IPS-NIHi11 (cell line): ENCODE results near the gene GORASP1.

ENCODE experiments used
- DNase-seq: peaks from one replicate; pipeline ENCODE4 v3.0.0; 2012; ENCODE audit warnings: mixed read lengths, low spot score

GORASP1 gene

DNA sequence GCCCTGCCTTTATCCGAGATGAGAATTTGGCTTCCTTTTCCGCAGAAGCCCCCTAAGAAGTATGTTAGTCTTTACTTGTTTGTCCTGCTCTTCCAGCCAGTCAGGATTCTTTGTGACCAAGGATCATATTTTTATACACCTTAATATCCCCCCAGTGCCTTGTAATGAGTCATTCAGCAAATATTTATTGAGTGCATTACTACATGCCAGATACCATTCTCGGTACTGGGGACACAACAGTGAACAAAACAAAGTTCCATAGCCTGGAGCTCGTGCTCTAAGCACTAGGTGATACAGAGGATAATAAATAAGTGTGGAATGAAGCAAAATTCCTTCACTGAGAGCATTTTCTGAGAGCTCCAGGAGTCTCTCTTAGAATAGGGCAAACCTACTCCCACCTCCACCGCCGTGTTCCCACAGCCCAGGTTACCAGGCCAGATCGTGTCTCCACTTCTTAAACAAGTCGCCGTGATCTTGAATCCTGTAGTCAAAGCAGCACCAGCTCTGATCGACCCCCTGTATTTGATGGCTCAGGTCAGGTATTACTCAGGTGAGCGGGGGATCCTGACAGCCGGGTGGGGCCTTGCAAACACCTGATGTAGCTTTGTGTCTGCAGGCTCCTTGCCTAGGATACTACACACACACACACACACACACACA is 18.5 kb upstream of the GORASP1 start:
- DNase-seq = no peak

DNA sequence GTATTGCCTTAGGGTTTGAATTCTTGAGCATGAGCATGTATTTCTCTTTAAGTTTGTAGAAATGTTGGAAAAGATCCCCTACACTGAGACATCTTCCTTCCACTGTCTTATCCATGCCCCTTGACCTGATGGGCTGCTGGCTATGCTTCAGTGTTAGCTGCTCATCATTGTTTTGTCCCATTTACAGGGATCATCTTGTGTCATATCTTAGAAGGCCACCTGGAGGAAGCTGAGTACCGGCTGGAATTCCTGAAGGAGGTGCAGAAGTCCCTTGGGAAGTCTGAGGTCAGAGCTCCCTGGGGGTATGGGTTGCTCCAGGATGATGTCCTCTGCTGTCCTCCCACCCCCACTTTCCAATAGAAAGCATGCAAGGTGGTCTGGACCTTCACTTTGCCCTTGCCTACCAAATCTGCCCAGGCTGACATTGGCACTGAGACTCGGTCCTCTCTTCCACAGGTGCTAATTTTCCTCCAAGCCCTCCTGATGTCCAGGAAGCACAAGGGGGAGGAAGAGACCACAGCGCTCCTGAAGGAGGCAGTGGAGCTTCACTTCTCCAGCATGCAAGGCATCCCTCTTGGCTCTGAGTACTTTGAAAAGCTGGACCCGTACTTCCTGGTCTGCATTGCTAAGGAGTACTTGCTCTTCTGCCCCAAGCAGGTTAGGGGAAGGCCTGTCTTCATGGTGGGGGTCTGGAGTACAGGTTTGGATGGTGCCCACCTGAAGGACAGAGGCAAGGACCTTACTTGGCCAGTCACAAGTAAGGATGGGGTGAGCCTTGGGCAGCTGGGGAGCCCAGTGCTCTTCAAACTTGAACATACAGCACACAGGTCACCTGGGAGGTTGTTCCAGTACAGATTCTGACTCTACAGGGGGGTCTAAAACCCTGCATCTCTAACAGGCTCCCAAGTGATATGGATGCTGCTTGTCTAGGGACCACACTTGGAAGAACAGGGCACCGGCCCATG is 17.7 kb upstream of the GORASP1 start:
- peak; percentile 47 for DNase-seq

DNA sequence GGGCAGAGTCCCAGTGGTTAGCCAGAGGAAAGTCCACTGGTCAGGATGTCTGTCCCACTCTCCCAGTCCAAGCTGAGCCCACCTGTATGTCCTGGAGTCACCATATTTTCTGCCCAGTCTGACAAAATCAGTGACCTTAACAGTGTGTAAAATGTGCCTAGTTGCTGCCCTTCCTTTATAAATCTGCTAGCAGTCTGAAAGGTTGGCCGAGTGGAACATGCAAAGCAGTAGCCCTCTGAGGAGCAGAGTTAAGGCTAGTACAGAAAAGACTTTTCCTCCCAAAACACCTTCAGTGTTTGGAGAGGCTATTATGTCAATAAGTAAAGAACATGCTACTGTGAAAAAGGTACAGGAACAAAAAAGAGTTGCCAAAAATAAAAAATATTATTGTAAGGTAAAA is 15.4 kb upstream of the GORASP1 start:
- DNase-seq = no peak

DNA sequence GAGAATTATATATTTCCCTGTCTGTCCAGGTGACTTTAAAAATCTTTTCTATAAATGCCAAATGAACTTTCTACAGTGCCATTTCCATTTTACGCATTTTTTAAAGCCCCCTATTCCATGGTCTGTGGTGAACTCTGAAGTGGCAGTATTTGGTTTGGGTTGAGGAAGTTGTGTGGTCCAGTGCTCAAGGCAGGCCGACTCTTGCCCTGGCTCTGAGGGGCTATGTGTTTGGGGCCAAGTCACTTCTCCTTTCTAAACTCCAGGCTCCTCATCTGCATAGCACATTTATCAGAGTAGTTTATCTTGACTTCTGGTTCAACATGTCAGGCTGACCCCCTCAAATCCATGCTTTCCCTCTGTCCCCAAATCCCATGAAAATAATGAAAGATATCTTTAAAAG is 14.2 kb upstream of the GORASP1 start:
- DNase-seq = no peak

DNA sequence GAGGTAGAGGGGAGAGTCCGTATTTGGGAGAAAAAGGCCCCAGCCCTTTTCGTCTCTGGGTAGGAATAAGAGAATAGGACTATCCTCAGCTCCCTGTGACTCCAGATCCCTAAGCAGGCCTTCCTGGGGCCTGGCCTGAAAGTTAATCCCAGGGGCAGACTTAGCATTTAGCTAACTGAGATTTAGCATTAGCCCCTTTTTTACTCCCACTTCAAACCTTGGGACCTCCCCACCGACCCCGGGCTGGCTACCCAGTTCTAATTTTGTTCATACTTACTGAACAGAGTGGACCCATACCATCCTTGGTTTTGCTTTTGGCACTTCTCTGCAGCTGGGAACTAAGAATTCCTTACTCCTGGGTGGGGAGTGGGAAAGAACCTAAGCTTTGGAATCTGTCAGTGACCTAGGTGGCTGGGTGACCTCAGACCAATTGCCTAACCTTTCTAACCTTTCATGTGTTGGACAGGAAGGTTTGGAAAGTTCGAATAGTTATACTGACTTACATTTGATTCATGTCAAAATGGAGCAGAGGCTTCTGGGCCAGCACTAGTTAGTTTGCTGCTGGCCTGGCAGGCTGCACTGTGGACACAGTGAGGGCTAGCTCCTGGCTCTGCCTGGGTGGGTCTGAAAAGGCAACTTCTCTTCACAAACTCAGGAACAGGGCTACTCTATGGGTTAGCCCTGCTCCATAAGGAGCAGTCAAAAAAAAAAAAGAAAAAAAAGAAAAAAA is 11.7 kb upstream of the GORASP1 start:
- no peak for DNase-seq

DNA sequence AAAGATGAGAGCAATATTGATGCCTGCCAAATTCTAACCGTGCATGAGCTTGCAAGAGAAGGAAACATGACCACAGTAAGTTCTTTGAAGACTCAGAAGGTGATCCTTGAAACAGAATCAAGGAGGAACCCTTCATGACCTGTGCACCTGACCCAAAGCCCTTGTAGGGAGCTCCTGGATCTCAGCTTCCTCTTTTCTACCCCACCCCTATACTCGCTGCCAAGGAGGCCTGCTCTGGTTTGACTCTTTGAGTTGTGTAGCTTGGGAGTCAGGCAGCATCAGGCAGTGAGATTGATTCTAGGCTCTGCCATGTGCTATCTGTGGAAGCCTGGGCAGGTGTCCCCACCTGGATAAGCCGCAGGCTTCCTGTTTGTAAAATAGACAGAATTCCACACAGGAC is 10.7 kb upstream of the GORASP1 start:
- no peak for DNase-seq

DNA sequence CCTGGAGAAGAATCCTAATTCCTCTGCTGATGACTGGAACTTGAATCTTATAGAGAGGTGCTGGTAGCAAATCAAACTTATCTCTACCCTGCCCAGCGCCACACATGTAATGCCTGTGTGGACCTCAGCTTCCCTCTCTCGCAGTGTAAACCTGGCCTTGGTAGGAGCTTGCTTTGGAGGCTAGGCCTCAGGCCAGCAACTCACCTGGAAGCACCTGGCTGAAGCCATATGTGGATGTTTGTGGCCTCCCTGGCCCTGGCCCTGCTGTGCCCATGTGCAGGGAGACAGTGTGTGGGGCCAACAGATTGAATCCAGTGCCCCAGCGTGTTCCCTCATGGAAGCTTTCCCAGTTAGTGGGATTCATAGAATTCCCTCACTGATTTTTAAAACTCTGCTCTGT is 8.4 kb upstream of the GORASP1 start:
- no peak for DNase-seq

DNA sequence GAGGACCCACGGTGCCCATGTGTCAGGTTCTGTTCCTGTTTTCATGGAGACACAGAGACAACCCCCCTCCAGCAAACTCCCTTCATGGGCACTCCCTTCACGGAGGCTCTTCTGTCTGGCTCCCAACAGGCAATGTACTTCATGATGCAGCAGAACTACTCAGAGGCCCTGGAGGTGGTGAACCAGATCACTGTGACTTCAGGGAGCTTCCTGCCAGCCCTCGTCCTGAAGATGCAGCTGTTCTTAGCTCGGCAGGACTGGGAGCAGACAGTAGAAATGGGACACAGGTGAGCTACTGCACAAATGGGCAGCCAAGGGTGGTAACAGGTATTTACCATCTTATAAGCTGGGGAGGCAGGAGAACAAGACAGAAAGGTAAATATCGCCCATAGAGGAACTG is 7.0 kb upstream of the GORASP1 start:
- no peak for DNase-seq

DNA sequence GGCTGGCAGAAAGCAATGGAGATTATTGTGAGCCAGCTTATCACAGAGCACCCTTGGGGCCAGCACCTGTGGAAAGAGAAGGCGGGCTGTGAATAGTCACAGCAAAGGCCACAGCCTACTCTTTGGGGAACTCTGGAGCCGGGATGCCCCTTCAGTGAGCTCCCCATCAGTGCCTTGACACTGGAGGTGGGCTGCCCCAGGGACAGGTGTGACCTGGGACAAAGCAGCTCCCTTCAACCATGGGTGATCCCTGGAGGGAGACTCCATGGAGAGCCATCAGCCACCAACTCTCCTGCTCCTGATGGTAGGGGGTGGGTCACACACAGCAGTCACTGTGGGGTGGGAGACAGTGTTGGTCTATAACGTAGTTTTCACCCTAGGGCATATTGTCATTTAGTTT is 5.9 kb upstream of the GORASP1 start:
- no peak for DNase-seq

DNA sequence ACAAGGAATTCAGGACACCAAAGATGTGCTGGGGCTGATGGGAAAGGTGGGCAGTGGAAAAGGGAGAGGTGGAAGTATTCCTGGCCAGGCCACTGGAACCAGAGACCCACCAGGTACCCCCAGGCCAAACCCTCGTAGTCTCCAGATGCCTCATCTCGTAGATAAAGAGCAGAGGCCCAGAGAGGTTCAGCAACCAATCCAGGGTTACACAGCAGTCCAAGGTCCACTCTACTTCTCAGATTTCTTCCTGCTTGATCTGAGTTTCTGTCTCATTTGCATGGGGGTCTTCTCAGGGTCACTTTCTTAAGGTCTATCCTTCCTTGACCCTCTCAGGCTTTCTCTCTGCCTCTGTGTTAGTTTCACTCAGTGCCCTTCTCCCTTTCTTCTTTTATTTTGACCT is 5.1 kb upstream of the GORASP1 start:
- DNase-seq = no peak

DNA sequence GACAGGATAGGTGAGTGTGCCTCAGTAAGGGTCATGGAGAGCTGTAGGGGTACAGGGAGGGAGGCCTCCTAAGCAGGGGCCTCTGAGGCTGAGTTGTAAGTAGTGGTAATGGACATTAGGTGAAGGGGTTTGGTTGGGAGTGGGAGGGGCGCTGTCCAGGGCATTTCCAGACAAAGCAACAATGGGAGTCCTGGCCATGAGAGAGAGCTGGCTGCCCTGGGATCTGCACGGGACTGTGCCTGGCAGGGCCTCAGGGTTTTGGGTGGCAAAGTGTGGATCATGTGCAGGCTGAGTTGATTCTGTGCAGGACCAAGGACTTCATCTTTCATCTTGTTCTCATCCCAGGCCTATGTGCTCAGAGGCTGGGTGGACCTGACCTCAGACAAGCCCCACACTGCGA is 4.7 kb upstream of the GORASP1 start:
- DNase-seq = no peak

DNA sequence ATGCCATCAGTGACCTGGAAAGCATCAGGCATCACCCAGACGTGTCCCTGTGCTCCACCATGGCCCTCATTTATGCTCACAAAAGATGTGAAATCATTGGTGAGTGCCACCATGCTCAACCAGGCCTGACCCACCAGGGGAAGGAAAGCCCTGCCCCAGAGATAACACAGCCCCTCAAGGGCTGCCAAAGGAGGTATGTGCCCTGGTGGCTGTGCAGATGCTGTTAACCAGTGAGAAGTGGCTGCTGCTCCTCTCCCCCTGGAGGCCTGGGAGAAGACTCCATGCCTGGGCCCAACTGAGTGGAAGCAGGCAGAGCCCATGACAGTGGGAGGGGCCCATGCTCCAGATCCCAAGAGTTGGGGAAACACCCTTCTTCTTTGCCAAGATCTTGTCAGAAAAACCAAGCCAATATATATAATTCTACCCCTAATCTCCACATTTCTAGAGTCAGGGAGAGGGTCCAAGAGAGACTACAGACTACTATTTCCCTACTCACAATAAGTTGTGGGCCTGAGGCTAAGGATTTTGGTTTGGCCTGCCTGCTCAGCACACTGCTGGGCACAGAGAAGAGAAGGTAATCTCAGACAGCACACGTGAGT is 2.7 kb upstream of the GORASP1 start:
- peak; percentile 29 for DNase-seq

DNA sequence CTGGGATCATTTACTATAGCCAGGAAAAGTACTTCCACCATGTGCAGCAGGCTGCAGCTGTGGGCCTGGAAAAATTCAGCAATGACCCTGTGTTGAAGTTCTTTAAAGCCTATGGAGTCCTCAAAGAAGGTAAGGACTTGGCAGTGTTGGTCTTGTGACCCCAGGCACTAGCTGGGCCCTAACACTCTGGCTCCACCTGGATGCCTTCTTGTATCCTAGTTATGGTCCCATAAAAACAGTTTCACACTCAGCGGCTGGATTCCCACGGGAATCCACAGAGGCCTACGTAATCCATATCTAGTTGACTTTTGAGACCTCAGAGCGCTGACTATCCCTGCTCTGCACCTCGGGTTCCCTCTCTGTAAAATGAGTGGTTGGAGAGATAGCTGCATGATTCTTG is 1.7 kb upstream of the GORASP1 start:
- DNase-seq = no peak

DNA sequence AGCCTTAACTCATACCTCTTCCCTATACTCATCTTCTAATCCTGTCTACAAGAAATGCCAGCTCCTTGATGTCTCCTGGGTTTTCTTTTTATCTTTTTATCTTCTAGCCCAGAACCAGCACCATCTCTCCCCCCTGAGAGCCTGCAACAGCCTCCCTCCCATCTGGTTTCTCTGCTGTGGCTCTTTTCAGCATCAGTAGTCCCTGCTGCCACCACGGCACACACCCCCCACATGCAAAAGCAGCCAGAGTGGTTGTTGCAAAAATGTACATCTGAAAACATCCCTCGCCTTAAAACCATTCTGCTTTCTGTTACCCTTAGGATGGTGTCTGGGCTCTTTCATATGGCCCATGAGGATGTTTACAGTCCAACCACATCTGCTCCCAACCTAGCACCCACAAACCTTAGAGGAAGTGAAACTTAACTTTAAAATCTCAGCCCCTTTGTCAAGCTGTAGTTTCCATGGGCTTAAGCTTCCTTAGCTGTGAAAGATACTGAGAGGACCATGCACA is 828 bp upstream of the GORASP1 start:
- no peak for DNase-seq

DNA sequence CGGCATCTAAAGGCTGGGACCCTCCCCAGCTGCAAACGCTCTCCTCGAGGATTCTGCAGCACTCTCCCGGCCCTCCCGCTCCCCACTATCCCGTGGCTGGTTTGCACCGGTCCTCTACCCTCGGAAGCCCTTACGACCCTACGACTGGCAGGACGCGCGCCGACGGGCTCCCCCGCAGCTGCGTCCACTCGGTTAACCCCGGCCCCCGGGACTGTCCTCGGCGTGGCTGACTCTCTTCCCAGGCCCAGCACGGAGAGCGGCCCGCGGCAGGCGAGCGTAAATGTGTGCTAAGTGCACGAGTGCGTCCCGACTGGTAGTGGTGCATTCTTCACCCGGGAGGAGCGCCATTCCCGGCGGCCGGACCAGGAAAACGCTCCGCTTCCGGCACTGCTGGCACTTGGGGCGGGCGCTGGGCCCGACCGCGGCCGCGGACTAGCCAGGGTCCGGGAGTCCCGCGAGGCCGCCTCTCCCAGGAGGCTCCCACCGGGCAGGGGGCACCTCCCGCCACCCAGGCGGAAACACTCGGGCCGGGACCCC is 508 bp downstream of the GORASP1 start:
- peak; percentile 81 for DNase-seq

DNA sequence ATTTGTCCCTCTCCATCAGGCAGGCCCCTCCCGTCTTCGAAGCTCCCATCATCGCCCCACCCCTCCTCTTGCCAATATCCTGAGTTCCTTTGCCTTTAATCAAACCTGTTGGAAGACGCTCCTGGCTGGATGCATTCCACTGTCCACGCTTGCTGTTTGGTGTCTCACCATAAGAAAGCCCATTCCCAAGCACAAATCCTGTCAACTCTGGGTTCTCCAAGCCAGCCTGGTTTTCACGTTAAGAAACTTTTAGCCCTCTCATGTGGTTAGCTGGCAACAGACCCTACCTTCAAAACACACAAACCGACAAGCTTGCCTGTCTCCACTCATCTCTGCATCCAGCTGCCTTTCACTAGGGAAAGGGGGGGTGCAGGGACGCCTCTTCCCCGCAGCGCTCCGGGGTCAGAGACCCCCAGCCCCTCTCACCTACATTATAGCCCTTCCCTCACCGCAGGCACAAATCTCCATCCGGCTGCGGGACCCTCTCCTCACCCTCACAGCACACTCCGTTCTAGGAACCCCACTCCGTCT is 1.1 kb downstream of the GORASP1 start:
- no peak for DNase-seq

DNA sequence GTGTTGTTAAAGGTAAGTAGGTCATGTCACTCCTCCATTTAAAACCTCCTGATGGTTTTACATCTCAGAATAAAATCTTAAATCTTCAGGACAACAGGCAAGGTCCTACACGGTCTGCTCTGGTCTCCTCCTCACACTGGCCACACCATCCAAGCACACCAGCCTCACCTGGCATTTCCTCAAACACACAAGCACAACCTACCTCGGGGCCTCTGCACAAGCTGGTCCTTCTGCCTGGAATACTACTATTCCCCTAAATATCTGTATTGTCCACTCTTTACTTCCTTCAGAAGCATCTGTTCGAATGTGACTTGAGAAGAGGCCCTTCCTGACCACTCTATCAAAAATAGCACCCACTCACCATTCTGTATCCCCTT is 1.8 kb downstream of the GORASP1 start:
- DNase-seq = no peak

DNA sequence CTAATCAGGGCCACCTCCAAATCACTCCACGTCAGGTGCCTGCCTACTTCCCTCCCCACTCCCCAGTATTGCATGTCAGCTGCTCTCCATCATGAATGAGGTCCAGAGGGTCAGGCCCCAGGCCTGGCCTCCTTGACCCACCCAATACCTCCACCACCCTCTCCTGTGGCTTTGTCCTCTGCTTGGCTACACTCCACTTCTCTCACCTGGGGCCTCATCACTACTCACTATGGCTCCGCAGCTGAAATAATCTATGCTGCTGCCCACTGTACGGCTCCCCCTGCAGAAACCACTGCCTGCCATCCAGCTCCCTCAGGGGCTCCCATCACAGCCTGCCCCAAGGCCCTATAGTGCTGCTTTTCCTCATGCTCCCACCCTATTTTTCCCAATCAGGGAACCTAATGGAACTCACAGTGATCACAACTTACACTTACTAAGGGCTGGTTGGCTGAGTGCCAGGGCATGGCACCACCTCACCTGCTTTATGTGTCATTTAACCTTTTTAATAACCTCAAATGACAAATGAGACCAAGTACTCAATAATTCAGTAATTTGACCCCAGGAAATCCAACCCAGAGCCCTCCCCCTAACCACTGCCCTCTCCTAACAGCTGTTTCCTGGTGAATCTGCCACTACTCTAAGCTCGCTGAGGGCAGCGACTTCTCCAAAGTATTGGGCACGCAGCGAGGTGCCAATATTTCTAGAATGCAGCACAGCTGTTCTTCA is 2.3 kb downstream of the GORASP1 start:
- no peak for DNase-seq

DNA sequence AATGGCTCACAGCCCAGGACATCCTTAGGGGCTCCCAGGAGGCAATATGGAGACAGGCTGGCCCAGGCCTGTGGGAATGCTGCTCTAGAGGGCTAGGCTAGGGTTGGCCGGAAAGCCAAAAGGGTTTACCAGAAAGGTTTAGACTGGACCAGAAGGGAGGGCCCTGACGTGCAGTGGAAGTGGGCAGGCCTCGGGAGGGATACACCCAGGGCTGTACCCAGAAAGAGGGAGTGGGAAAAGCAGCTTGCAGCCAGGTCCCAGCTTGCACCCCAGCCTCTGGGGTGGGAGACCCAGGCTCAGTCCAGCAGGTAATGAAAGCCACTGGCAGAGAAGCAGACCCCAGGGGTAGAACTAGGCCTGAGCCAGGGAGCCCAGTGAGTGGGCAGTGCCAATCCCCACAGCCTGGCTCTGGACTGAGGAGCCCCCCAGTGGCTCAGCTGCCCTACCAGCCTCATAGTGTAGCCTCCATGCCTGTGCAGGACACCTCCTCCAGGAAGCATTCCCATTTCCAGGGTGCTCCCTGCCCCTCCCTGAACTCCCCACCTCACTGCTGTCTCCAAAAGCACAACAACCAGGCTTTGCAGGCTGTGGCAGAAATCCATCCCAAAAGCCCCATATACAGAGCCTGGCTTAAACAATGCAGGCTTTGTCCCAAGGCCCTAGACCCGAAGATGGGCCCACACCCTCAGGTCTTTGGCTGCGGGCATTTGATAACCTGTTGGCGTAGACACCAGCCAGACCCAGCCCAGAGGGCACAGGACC is 3.5 kb downstream of the GORASP1 start:
- DNase-seq = no peak

DNA sequence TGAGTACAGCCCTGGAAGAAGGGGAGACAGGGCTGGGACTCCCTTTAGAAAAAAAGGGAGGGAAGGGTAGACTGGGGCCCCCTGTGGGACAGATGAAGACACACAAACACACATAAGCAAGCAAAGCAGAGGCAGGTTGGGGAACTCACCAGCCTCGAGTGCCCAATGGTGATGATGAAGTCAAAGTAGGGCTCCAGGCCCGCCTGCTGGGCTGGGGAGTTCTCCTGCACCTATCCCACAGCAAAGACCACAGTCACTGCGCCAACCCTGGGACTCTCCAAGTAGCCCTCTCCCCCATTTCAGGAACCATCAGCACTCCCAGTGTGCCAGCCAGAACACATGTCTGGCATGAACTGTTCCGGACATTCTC is 4.1 kb downstream of the GORASP1 start:
- DNase-seq = peak; percentile 57
